AG09319 (cell line): ENCODE results near the gene AUP1.
"Not testable (repeated sequence)": the region's sequence is repeated elsewhere in the genome, so short reads cannot be mapped to it uniquely, and the experiment has no call there.

ENCODE experiments used
- DNase-seq: peaks from one replicate; pipeline ENCODE4 v3.0.0-alpha.2; 2010; ENCODE audit warnings: low read depth; ENCODE audit errors: extremely low read depth
- TF ChIP-seq, protein P1 (sequence below): IDR thresholded peaks from 2 replicates; pipeline ENCODE4 v1.5.1; 2011; ENCODE audit warnings: low read depth, mild to moderate bottlenecking, inconsistent platforms, low read length, moderate library complexity

Gene AUP1

DNA sequence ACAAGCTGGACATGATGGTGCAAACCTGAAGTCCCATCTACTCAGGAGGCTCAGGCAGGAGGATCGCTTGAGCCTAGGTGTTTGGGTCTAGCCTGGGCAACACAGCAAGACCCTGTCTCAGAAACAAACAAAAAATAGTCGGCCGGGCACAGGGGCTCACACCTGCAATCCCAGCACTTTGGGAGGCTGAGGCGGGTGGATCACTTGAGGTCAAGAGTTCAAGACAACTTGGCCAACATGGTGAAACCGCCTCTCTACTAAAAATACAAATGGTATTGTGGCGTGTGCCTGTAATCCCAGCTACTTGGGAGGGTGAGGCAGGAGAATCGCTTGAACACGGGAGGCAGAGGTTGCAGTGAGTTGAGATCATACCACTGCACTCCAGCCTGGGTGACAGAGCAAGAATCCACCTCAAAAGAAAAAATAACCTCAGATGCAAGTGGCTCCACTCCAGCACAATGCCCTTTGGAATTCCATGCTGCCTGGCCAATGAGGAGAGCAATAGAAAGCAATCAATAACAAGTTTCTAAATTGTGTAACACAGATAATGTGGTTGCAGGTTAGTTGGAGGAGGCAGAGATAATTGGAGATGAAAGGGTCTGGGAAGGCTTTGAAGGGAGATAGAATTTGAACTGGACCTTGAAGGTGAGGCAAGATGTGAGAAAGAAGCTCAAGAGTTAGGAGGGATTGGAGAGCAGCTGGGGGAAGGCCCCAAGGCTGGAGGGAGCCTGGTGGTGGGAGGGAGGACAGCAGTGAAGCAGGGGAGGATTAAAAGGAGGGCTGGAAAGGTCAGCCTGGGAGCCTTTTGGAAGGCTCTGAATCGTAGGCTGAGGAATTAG is 40.6 kb downstream of the AUP1 start:
- TF ChIP-seq, protein P1, sequence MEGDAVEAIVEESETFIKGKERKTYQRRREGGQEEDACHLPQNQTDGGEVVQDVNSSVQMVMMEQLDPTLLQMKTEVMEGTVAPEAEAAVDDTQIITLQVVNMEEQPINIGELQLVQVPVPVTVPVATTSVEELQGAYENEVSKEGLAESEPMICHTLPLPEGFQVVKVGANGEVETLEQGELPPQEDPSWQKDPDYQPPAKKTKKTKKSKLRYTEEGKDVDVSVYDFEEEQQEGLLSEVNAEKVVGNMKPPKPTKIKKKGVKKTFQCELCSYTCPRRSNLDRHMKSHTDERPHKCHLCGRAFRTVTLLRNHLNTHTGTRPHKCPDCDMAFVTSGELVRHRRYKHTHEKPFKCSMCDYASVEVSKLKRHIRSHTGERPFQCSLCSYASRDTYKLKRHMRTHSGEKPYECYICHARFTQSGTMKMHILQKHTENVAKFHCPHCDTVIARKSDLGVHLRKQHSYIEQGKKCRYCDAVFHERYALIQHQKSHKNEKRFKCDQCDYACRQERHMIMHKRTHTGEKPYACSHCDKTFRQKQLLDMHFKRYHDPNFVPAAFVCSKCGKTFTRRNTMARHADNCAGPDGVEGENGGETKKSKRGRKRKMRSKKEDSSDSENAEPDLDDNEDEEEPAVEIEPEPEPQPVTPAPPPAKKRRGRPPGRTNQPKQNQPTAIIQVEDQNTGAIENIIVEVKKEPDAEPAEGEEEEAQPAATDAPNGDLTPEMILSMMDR: no peak
- no peak for DNase-seq

DNA sequence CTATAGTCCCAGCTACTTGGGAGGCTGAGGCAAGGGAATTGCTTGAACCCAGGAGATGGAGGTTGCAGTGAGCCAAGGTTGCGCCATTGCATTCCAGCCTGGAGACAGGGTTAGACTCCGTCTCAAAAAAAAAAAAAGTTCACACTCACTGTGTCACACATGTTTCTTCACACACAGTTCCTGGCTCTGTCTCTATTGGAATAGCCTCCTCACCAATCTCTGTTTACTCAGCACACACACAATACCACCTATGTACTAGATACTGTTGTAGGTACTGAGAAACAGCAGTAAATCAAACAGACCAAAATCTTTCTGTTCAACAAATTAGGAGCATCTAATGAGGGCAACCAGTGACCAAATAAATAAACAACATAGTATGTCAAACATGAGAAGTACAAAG is 43.4 kb downstream of the AUP1 start:
- DNase-seq: no peak
- TF ChIP-seq, protein P1: no peak

DNA sequence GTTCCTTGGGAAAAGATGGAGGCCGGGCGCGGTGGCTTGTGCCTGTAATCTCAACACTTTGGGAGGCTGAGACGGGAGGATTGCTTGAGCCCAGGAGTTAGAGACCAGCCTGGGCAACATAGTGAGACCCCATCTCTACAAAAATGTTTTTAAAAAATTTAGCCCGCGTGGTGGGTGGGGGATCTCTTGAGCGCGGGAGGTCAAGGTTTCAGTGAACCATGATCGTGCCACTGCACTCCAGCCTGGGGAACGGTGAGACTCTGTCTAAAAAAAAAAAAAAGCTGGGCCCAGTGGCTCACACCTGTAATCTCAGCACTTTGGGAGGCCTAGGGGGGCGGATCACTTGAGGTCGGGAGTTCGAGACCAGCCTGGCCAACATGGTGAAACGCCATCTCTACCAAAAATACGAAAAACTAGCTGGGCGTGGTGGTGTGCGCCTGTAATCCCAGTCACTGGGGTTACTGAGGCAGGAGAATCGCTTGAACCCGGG is 45.8 kb downstream of the AUP1 start:
- not testable (repeated sequence) for DNase-seq

DNA sequence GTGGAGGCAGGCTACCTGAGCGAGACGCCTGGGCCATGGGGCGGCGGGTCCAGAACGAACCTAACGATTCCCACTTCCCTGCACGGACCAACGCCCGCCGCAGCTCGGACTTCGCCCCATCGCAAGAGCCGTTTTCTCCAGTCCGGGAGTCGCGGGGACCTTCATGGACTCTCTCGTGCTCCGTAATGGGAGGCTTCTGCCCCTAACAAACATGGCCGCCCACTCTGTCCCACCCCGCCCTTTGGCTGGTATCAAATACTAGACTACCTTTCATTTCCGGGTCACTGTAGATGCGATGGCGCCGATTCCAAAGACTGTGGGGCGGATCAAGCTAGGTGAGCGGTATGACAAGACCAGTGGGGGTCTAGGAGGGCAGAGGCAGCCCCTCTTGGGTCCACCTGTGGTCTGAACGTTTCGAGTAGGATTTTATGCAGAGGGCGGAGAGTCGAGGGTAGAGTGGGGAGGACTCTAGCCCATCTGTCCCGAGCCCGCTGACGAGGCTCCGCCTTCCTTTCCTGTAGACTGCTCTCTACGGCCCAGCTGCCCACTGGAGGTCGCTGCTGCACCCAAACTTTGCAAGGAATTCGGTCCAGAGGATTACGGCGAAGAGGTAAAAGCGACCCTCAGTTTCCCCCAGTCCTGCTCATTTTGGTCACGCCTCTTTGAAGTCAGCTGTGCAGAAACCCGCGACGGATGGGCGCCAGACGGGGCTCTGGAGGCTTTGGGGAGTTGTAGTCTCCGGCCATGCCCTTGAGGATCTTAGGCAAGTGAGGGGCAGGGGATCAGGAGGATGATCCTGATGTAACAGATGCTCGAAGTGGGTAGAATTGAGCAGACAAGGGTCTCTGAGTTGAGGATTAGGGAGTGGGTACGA is 46.5 kb downstream of the AUP1 start, which contains the start of the genes CCDC142 and TTC31:
TSS of gene CCDC142 (minus strand) at position 198 of the 874 bp plus-strand sequence. CDS start at position 37, 161 bp downstream.
TSS of gene TTC31 (plus strand) at position 281 of the 874 bp plus-strand sequence. CDS start at position 296, 15 bp downstream.
- TF ChIP-seq, protein P1: peak; percentile 91
- DNase-seq: peak; percentile 82

DNA sequence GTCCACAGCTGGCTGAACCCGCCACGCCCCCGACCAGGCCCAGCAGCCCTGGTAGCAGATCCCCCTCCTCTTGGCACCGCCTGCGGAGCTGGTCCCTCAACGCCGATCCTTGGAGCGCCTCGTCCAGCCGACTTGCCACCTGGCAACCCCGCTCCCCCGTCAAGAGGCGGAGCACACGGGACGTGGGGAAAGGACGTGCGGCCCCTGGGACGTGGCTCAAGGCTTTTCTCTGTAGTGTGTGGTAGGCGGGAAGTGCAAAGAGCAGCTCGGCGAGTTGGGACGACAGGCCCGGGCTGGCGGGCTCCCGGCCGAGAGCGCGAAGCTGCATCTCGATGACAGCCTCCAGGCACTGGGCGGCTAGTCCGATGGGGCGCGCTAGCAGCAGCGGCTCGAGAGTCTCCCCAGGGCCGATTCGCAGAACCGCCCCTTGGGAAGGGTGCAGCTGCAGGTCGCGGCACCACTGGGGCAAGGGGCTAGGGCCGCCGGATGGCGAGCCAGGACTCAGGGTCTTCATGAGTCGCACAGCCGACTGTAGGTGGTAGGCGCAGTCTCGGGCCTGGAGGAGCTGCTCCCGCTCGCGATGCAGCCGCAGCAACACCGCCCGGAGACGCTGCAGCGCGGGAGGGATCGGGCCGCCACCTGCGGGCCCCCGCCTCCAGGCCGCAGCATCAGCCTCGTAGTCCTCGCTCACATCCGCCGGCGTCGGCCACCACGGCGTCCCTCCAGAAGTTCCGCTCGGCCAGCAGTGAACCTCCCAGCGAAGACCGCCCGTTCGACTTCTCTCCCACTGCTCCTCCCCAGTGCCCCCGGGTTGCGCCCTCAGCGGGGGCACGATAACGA is 47.3 kb downstream of the AUP1 start:
- TF ChIP-seq, protein P1: no peak

DNA sequence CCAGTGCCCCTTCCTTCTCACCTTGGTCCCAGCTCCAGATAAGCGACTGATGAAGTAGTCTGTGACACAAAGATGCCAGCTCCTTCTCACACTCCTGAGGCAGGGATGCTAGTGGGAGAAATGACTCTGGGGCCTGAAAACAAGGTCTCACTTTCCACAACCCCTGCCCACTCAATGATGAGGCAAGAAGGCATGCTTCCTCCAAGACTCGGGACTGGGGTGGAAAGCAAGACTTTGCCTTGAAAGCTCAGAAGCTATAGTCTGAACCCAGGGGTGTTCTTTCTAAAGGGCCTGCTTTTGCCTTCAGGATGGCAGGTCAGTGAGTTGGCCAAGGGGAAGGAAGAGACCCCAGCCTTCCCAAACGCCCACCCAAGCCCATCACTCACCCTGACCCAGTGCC is 48.1 kb downstream of the AUP1 start:
- DNase-seq: no peak
- TF ChIP-seq, protein P1: no peak

More for the DNA sequence above, 47.3 kb downstream of the AUP1 start:
- no peak for DNase-seq
